IMR-90 (cell line): ENCODE measurements around the gene ERMP1. TPM values are rescaled to one million over a fixed set of nuclear protein-coding genes. Genes with fewer than 3 reads are reported as not detected.
"Not testable (repeated sequence)": the region's sequence is repeated elsewhere in the genome, so short reads cannot be mapped to it uniquely, and the experiment has no call there.

ENCODE experiments used
- ATAC-seq: fragments of 200-7000 bp; cut with Tn5 transposase; 2 replicates; pipeline ENCODE4 v1.9.1; 2020; ENCODE audit warnings: low read depth, mild to moderate bottlenecking, moderate library complexity
- BruUV-seq: library from RNA; stranded (reverse); fragments of 400-500 nt; replicated peaks from 2 replicates; lab custom pipeline; 2021; lab: Mats Ljungman, UMichigan
- CTCF ChIA-PET: fragments of 300-600 bp; formaldehyde crosslinking; extraction: SDS; loops from one replicate; lab custom pipeline; 2021; ENCODE audit warnings: antibody characterized with exemption; lab: Yijun Ruan, JAX
- POLR2A ChIA-PET: fragments of 300-600 bp; sonication (Branson Sonifier 250); formaldehyde crosslinking; loops from one replicate; lab custom pipeline; 2022; ENCODE audit warnings: antibody characterized with exemption; ENCODE audit not compliant: unreplicated experiment; lab: Charles Lee
- DNase-seq: peaks from one replicate; pipeline ENCODE4 v3.0.0; 2013
- H2AFZ ChIP-seq: replicated peaks from 2 replicates; pipeline ENCODE3; 2013; ENCODE audit warnings: low read length, mild to moderate bottlenecking; ENCODE audit not compliant: poor library complexity
- H2AK5ac ChIP-seq: 2 replicates; pipeline ENCODE4 v1.6.1; 2013; ENCODE audit warnings: low read depth, low read length, inconsistent platforms
- H2AK9ac ChIP-seq: replicated peaks from 2 replicates; pipeline ENCODE3; 2013; ENCODE audit warnings: mild to moderate bottlenecking, low read depth, low read length, moderate library complexity; ENCODE audit not compliant: poor library complexity
- H2BK120ac ChIP-seq: 2 replicates; pipeline ENCODE4 v1.6.1; 2013; ENCODE audit warnings: low read depth, low read length, inconsistent platforms
- H2BK15ac ChIP-seq: 3 replicates; pipeline ENCODE4 v1.6.1; 2013; ENCODE audit warnings: low read depth, low read length, inconsistent platforms
- H2BK20ac ChIP-seq: 2 replicates; pipeline ENCODE4 v1.6.1; 2013; ENCODE audit warnings: low read depth, mild to moderate bottlenecking, inconsistent platforms, low read length, moderate library complexity
- H2BK5ac ChIP-seq: 2 replicates; pipeline ENCODE4 v1.6.1; 2013; ENCODE audit warnings: mild to moderate bottlenecking, low read depth, low read length, inconsistent platforms; ENCODE audit not compliant: poor library complexity, severe bottlenecking
- H3K14ac ChIP-seq: replicated peaks from 2 replicates; pipeline ENCODE4 v1.6.1; 2013; ENCODE audit warnings: low read depth, low read length, inconsistent platforms
- H3K18ac ChIP-seq: 2 replicates; pipeline ENCODE4 v1.6.1; 2013; ENCODE audit warnings: low read depth, low read length, control low read depth
- H3K23ac ChIP-seq: 2 replicates; pipeline ENCODE4 v1.6.1; 2013; ENCODE audit warnings: low read depth, low read length, inconsistent platforms
- H3K27ac ChIP-seq: 2 replicates; pipeline ENCODE4 v1.5.1; 2013; ENCODE audit warnings: mild to moderate bottlenecking, control low read depth, low read length; ENCODE audit not compliant: insufficient read depth
- H3K27me3 ChIP-seq: 2 replicates; pipeline ENCODE4 v1.6.1; 2013; ENCODE audit warnings: low read length; ENCODE audit not compliant: control insufficient read depth, insufficient read depth
- H3K36me3 ChIP-seq: 2 replicates; pipeline ENCODE4 v1.6.1; 2013; ENCODE audit warnings: low read length, mixed read lengths; ENCODE audit not compliant: control insufficient read depth, insufficient read depth
- H3K4ac ChIP-seq: 2 replicates; pipeline ENCODE4 v1.6.1; 2013; ENCODE audit warnings: low read depth, low read length, inconsistent platforms
- H3K4me1 ChIP-seq: 2 replicates; pipeline ENCODE4 v1.6.1; 2013; ENCODE audit warnings: low read length, mixed read lengths; ENCODE audit not compliant: control insufficient read depth, insufficient read depth
- H3K4me2 ChIP-seq: 2 replicates; pipeline ENCODE4 v1.6.1; 2013; ENCODE audit warnings: low read depth, mild to moderate bottlenecking, control low read depth, low read length, moderate library complexity
- H3K4me3 ChIP-seq: 2 replicates; pipeline ENCODE4 v1.5.1; 2013; ENCODE audit warnings: low read depth, mild to moderate bottlenecking, control low read depth, low read length, moderate library complexity; ENCODE audit not compliant: insufficient read depth
- H3K56ac ChIP-seq: 2 replicates; pipeline ENCODE4 v1.6.1; 2013; ENCODE audit warnings: low read length, inconsistent platforms; ENCODE audit not compliant: insufficient read depth; ENCODE audit errors: extremely low read depth
- H3K79me1 ChIP-seq, 2 experiments: 2 replicates each; pipeline ENCODE4 v1.6.1; 2013; ENCODE audit warnings: low read length in 2 of 2, inconsistent platforms in 1 of 2, low read depth in 1 of 2
- H3K9ac ChIP-seq: 2 replicates; pipeline ENCODE4 v1.6.1; 2013; ENCODE audit warnings: low read depth, low read length, control low read depth
- H3K9me1 ChIP-seq: 2 replicates; pipeline ENCODE4 v1.6.1; 2013; ENCODE audit warnings: low read length, inconsistent platforms; ENCODE audit not compliant: insufficient read depth
- H3K9me3 ChIP-seq: 2 replicates; pipeline ENCODE4 v1.6.1; 2013; ENCODE audit warnings: low read length; ENCODE audit not compliant: control insufficient read depth, insufficient read depth
- H4K20me1 ChIP-seq: 2 replicates; pipeline ENCODE4 v1.6.1; 2013; ENCODE audit warnings: low read length, inconsistent platforms; ENCODE audit not compliant: insufficient read depth
- H4K5ac ChIP-seq: 2 replicates; pipeline ENCODE4 v1.6.1; 2013; ENCODE audit warnings: mild to moderate bottlenecking, low read depth, low read length, control low read depth
- H4K8ac ChIP-seq, 2 experiments: 2 replicates each; pipeline ENCODE4 v1.6.1; 2013; ENCODE audit warnings: low read depth in 2 of 2, low read length in 2 of 2, control low read depth in 1 of 2, inconsistent platforms in 1 of 2
- H4K91ac ChIP-seq: 2 replicates; pipeline ENCODE4 v1.6.1; 2013; ENCODE audit warnings: low read depth, low read length, inconsistent platforms; ENCODE audit not compliant: insufficient read depth
- CEBPB ChIP-seq: IDR thresholded peaks from 2 replicates; pipeline ENCODE4 v1.6.1; 2012; ENCODE audit warnings: low read depth, low read length, improper control_type of control experiment
- FOS ChIP-seq: fragments of 150-350 bp; IDR thresholded peaks from 2 replicates; pipeline ENCODE4 v1.6.1; 2016; ENCODE audit warnings: low read depth, low read length
- WGBS, 2 experiments: methylation state at CpG; one replicate each; pipeline versions ENCODE4 v1.1.5 to v1.1.7; 2013; ENCODE audit warnings: missing lambda C conversion rate in 2 of 2; ENCODE audit not compliant: insufficient read length in 1 of 2; ENCODE audit errors: extremely low coverage in 2 of 2; 5-methylcytosine and 5-hydroxymethylcytosine counted together
- dilution Hi-C: fragments of 300-500 bp; cut with HindIII; formaldehyde crosslinking; loops from one replicate; pipeline ENCODE4 v1.14.3; 2018; ENCODE audit warnings: low sequenced_read_pairs; ENCODE audit not compliant: unreplicated experiment
- in situ Hi-C: fragments of 300-500 bp; cut with MboI; formaldehyde crosslinking; loops from 3 replicates; pipeline ENCODE4 v1.14.3; 2019; ENCODE audit warnings: low sequenced_read_pairs, inconsistent platforms, mixed read lengths
- intact Hi-C: fragments of 100-400 bp; cut with micrococcal nuclease; formaldehyde crosslinking; loops from 2 replicates; pipeline ENCODE4 v1.10.0; 2022
- polyA plus RNA-seq, 3 experiments: library from polyadenylated mRNA; depleted of rRNA; stranded (reverse); fragments of >200 nt; gene quantifications; 2 replicates each; pipeline ENCODE4 v1.2.3, GENCODE V29; 2012; ENCODE audit warnings: low replicate concordance in 1 of 3
- total RNA-seq: library from RNA; depleted of rRNA; stranded (reverse); fragments of >200 nt; gene quantifications from 2 replicates; pipeline ENCODE4 v1.2.3, GENCODE V29; 2012

Gene ERMP1
- total and polyA plus RNA-seq, 2 of the 4 experiments (the other 2 are of a cell fraction) = 2.2 to 4.7 TPM

DNA sequence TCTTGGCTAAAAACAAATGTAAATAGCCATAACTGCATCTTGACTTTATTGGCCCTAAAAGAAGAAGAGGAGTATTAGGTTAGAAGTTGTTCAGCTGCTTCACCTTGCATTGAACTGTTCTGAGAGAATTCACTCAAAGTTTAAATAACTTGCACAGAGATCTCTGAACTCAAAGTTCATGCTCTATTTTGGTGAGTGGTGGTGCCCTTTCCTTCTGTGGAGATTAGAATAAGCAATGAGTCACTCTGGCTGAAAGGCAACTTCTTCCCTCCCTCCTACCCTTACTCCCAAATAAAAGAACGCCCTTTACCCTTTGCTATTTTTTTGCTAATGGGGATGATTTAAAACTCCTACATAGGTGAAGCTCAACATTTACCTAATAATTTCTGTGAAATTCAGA is 48.9 kb downstream of the ERMP1 start:
- Histone ChIP-seq H2BK15ac (no peak overlapping the region), H3K4me2 (no peak overlapping the region), H4K5ac (no peak overlapping the region), H3K4me3 (no peak overlapping the region), H3K14ac (no peak overlapping the region), H3K9me3 (peaks cover 14% of the 10 kb centered on the region), H3K9me1 (peaks cover 8% of the 10 kb centered on the region; the same call in 1 of the 2 replicates), H3K27ac (no peak overlapping the region), H4K8ac (no peak overlapping the region), H2BK20ac (no peak overlapping the region), H2BK120ac (no peak overlapping the region), H3K4ac (no peak overlapping the region), H4K91ac (no peak overlapping the region), H3K27me3 (no peaks in the 10 kb centered on the region), H4K20me1 (no peaks in the 10 kb centered on the region; the same call in 1 of the 2 replicates), H2AFZ (no peak overlapping the region), H3K9ac (no peak overlapping the region), H3K56ac (no peak overlapping the region), H3K23ac (no peak overlapping the region), H3K36me3 (peaks cover 15% of the 10 kb centered on the region), H2AK9ac (no peak overlapping the region), H3K4me1 (peaks cover 7% of the 10 kb centered on the region), H2BK5ac (no peak overlapping the region), H2AK5ac (no peak overlapping the region), H3K18ac (no peak overlapping the region), H3K79me1 (peaks cover 7 to 10% of the 10 kb centered on the region in 2 experiments)
- intact Hi-C loops (no loop called here), dilution Hi-C loops (no loop called here), in situ Hi-C loops (no loop called here)
- ChIA-PET CTCF (interaction anchor here (0.6 kb wide), 1 partner anchor 370 kb away, joined by 3 read pairs; no protein-coding TSS in a partner anchor), POLR2A (no interaction called here)
- peak; percentile 31 for DNase-seq
- no peak for TF ChIP-seq CEBPB
- 0 out of 2 replicates have a peak, but pooled peaks have one; percentile 9 for TF ChIP-seq FOS
- no CpG with 5 or more reads among the region's 1 CpG for WGBS, 2 experiments
- no TSS peak for BruUV-seq
- peak; percentile 52 for ATAC-seq

DNA sequence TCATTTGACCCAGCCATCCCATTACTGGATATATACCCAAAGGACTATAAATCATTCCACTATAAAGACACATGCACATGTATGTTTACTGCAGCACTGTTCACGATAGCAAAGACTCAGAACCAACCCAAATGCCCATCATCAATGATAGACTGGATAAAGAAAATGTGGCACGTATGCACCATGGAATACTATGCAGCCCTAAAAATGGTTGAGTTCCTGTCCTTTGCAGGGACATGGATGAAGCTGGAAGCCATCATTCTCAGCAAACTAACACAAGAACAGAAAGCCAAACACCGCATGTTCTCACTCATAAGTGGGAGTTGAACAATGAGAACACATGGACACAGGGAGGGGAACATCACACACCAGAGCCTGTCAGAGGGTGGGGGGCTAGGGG is 49.5 kb downstream of the ERMP1 start:
- ATAC-seq, H2BK5ac ChIP-seq, H2BK20ac ChIP-seq, H3K4me2 ChIP-seq, dilution Hi-C loops, H3K4me3 ChIP-seq, H4K20me1 ChIP-seq, H4K91ac ChIP-seq, H2AK9ac ChIP-seq, POLR2A ChIA-PET, in situ Hi-C loops, H3K14ac ChIP-seq, H2BK120ac ChIP-seq, H3K27ac ChIP-seq, H3K9me1 ChIP-seq, H3K4ac ChIP-seq, H3K79me1 ChIP-seq, H3K18ac ChIP-seq, DNase-seq, intact Hi-C loops, H3K9ac ChIP-seq, H3K56ac ChIP-seq, H4K5ac ChIP-seq, CTCF ChIA-PET, H2AFZ ChIP-seq, H3K27me3 ChIP-seq, H2BK15ac ChIP-seq, H2AK5ac ChIP-seq, H4K8ac ChIP-seq, H3K4me1 ChIP-seq, H3K23ac ChIP-seq: not testable (repeated sequence)
- WGBS, 2 experiments = no CpG with 5 or more reads among the region's 3 CpGs
- Histone ChIP-seq H3K36me3 (peaks cover 20% of the 10 kb centered on the region), H3K9me3 (peaks cover 18% of the 10 kb centered on the region)
- TSS peak; percentile 2 for BruUV-seq
